GM12878 (cell line): ENCODE measurements around the gene SULT6B1.

Experiments
- CBX3 ChIP-seq: fragments of 200-600 bp; sonication (generic); IDR thresholded peaks from 2 replicates; pipeline ENCODE4 v1.6.1; 2016; ENCODE audit warnings: low read depth, borderline replicate concordance
- CHD2 ChIP-seq: IDR thresholded peaks from 2 replicates; pipeline ENCODE4 v1.6.1; 2011; ENCODE audit warnings: low read depth, low read length, improper control_type of control experiment, borderline replicate concordance
- NKRF ChIP-seq: fragments of 450-650 bp; conservative IDR thresholded peaks from 2 replicates; pipeline ENCODE4 v1.6.1; 2017; ENCODE audit warnings: mild to moderate bottlenecking, moderate library complexity
- POLR2AphosphoS5 ChIP-seq: IDR thresholded peaks from 2 replicates; pipeline ENCODE4 v1.6.1; 2011; ENCODE audit warnings: mild to moderate bottlenecking, low read length, inconsistent platforms
- SP1 ChIP-seq: IDR thresholded peaks from one replicate; pipeline ENCODE4 v1.6.1; 2011; ENCODE audit warnings: low read depth, low read length
- YY1 ChIP-seq: IDR thresholded peaks from 2 replicates; pipeline ENCODE4 v1.6.1; 2011; ENCODE audit warnings: low read depth, mild to moderate bottlenecking, low read length

DNA sequence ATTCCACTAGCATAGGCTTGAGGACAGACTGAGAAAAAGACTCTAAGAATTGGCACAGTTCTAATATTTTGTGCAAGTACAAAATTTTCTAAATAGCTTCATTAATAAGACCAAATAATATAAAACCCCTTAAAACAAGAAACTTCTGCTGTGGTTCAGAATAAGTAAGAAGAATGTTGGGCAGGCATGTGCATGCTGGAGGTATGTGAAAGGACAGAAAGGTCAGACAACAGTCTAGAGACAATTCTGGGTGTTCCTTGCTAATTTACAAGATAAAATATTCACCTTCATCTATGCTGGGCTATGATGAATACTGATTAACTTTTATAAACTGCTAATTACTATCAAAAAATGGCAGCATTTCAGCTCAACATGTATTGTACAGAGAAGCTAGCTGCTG lies 22.7 kb upstream of the SULT6B1 start:
- no peak for TF ChIP-seq YY1
- no peak for TF ChIP-seq CHD2
- TF ChIP-seq SP1: no peak
- TF ChIP-seq POLR2AphosphoS5: no peak
- no peak for TF ChIP-seq NKRF
- no peak for TF ChIP-seq CBX3
